NCI-H82 (cell line): ENCODE data around the gene BMPER.

ENCODE experiments used
- DNase-seq: peaks from one replicate; lab custom pipeline; 2025; lab: John Stamatoyannopoulos, UW

Gene BMPER

DNA sequence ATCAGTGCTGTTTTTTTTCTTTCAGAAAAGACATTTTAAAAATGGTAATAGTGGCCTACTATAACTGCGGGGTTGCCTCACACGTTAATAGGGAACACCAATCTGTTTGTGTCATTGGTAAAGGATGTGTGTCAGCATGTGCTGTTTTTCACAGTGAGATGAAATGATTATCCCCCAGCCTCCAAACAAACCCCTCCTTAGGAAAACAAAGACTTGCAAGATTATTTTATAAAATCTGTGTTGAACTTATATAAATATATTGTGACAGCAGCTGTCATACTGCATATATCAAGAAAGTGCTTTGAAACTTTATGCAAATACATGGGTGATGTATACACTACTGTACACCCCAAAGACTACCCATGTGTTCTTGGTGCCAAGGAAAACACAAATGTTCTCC lies 125.8 kb downstream of the BMPER start:
- no peak for DNase-seq

DNA sequence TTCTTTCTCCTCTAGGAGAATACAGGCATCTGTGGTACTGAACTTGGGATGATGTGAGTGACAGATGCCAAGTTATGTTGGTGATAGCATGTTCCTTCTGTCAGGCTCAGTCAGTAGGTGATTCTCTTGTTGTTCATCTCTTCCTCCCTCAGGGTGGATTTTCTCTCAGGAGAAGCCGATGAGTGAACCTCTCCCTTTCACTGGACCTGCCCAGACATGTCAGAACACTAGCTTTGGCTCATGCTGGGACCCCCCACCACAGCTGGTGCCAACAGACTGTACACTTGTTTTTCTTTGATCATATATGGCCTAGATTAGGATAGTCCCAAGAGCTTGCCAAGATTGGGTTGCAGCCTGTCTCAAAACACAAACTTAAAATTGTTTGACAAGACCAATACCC lies 129.4 kb downstream of the BMPER start:
- DNase-seq, result no peak

DNA sequence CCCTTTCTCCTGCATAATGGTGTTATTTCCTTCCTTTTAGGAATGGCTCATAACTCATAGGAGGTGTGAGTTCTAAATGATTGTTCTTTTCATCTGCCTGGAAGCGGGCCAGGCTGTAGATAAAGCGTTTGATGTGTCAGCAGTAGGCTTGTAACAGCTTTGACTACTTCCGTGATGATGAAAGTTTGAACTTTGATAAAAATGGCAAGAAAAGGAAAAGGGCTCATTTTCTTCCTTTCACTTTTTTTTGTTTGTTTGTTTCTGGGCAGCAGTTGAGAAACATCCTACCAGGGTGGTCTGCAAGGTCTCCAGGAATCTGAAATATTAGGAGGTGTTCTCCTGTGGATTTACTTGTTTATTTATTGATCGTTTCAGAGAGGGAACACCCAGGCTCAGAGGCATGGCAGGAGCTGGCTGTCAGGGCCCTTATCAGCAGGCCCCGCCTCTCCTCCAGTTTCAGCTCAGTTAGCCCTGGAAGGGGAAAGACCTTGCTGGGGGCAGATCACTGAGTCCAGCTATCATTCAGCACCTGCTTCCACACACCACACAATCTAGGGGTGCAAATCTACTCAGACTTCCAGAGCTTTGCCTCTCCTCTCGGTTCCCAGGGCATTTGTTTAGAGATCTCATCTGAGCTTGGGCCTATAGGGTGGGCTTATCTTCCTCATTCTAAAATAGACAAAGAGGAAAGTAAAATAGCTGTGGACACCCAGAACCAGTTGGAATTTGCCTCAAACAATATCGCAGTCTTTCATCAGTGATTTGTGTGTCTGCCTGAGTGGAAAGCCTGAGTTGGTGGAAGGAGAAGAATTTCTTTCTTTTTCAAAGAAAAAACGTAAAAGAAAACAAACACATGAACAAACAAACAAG lies 130.9 kb downstream of the BMPER start:
- DNase-seq, result no peak

DNA sequence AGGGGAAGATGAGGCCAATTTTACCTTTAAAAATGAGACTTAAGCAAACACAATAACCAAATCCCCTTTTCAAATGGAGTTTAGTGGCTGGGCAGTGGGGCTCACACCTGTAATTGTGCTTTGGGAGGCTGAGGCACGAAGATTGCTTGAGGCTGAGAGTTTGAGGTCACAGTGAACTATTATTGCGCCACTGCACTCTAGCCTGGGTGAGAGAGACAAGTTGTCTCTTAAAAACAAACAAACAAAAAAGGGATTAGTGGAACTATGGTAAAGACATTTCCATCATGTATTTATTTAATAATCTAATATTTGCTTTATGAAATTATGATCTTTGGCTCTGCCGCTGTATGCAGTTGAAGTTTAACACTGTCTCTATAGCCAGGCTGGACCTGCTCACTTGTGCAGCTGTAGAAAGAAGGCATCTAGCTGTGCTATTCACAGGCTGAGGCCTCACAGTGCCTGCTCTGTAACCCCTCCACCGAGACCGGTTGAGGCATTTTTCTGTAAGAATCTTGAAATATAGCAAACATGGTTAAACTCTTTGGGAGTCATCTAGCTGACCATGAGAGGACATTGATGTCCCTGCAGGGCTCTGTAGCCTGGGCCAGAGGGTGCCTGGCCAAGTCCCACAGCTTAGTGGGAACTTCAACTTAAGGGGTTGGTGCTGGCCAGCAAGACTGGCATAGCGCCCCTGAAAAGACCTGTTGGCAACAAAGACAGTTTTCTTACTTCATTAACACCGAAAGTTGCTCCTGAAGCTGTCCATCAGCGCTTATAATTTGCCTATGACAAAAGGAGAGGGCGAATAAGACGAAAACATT lies 131.8 kb downstream of the BMPER start:
- no peak for DNase-seq

DNA sequence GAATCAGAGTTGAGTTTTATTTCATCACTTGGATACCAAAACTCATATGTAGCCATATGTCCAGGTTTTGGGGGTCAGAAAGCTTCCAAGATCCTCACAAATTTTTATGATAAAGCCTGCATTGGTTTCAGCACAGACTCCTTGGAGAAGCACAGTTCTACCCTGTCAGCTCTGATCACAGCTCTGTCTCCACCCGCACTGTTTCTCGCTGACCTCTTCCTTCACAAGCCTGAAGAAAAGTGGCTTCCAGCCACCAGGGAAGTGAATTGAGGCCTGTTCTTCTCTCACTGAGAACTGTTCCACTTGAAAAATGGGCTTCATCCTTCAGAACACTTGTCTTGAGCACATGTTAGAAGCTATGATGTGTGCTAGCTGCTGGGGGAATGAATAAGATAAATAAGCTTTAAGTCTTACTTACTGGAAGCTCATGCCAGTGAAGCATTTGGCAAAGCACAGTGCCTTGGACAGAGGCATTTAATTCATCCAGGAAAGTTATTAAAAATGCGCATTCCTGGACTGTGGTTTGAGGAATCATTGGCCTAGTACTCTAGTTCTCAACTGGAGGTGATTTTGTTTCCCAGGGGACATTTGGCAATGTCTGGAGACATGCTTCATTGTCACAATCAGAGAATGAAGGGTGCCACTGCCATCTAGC lies 133.6 kb downstream of the BMPER start:
- DNase-seq, result no peak

DNA sequence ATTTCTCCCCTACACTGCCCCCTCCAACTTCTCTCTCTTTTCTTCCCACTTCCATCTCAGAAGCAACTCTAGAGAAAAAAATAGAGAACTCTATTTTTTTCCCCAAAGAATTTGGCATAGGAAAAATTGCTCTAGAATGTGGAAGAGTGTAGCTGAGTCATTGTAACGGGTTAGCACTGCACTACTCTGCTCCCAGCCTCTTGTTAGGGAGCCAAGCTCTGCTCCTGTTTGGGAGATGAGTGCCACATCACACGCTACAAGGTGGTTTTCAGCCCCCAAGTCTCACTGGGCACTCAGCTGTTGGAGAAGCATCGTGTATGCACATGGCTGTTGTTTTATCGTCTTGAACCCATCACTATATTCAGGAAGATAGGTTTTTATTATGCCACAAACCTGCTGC lies 136.4 kb downstream of the BMPER start:
- DNase-seq, result no peak

DNA sequence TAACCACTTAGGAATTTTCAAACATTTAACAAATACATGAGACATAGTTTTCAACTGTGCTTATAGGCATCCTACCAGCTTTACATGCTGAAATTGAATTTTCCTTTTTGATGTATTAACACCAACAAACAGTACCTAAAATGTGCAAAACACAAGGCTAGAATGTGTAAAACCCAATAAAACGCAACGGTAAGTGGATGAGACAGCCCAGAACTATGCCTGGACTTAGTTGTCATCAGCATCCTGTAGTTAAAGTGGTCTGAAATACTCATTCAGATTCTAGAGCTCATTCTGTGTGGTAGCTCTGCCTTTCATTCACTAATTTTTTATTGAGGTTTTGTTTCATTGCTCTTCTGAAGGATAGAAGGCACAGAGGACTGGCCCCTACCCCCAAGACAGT lies 137.1 kb downstream of the BMPER start:
- DNase-seq, result no peak

DNA sequence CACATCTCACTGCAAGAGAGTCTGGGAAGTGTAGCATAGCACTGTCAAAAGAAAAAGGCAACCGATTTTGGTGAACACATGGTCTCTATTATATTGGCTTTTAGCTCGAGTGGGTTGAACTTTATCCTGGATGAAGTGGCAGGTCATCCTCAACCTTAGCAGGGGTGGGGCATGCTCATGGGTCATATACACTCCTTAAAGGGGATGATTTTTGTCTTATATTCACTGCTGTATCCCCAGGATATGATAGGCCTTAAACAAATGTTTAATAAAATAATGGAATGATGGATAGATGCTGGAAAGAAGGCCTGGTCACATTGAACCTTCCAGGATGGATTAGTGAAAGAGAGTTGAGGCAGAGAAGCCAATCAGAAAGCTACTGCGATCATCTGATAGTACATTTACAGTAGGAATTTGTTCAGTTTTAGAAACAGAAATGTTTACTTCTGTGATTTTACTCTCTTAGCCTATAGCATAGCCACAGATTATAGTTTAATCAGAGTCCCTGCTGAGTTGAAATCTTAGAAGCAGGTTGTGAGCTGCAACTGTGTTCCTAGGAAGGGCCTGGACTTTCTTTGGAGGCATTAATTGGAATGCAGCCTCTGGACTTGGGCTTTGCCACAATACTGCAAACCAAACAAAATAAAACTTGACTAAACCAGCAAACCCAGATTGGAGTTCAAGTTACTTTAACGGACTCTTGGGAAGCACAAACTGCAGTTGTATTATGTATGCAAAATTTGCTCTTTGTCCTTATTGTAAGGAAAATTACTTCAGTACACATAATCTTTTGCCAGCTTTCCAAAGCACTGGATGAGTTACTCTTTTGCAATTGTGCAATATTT lies 138.3 kb downstream of the BMPER start:
- no peak for DNase-seq

DNA sequence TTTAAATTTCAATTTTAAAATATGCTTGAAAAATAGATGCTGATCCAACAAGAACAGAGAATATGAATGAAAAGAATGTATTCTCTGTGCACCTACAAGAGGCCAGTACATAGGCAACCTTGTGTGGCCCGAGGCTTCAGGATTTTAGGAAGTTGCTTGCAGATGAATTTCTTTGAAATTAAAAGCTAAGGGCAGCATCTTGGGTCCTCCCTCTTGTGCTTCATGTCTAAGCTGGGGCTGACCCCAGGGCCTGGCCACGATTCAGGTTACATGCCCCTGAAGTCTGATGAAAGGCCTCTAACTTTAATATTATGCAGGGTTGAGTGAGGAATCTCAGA lies 138.9 kb downstream of the BMPER start:
- no peak for DNase-seq

DNA sequence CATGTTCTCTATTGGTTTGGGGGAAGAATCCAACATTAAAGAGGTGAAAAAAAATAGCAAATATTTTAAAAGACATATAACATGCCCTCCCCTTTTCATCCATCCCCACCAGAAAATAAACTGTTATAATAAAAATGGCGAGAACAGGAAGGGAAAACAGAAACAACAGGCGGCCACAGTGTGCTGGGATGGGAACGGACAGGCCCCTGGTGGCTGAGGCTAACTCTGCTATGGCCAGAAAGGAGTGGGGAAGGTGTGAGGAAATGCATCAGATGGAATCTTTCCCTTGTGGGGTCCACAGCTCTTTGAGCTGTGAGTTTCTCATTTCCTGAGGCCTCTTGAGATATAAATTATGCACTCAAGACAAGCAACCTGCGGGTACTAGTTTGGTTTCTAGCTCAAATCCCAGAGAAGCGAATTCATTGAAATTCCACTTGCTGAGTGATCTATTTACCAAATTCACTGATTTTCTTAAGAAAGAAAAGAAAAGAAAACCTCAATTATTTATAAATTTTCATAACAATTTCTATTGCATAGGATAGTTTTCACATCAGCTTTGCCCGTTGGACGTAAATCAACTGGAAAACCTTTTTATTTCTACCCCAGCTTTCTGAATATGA lies 139.5 kb downstream of the BMPER start:
- no peak for DNase-seq

DNA sequence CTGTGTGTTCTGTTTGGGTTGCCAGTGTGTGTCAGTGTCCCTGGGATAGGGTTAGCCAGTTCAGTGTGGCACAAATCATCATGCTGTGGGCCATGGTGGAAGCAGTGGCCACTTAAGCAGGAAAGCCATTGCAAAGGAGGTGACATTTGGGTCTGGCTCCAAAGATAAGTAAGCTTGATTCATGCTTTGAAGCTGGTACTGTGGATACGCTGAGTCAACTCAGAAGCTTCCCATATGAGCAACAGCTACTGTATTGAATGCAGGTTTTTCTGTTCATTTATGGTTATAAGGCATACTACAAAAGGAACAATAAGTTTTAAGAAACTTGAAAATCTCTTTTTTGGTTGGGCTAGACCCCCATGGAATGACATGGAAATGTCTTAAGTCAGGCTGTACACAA lies 143.1 kb downstream of the BMPER start:
- no peak for DNase-seq

DNA sequence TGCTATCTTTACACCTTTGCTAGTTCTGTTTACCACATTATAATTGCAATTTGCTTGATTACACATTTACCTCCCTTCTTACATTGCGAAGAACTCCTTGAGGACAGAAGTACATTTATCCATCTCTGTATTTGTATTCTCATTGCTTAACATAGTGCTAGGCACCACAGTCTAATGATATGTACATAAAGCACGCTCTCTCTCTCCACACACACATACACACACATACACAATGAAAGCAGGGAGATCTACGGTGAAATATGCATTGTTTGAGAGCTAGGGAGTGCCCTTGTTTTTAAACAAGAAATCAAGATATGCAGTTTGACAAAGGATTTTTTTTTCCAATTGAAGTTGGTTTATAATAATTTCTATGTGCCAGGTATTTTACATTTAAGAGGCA lies 148.7 kb downstream of the BMPER start:
- no peak for DNase-seq

DNA sequence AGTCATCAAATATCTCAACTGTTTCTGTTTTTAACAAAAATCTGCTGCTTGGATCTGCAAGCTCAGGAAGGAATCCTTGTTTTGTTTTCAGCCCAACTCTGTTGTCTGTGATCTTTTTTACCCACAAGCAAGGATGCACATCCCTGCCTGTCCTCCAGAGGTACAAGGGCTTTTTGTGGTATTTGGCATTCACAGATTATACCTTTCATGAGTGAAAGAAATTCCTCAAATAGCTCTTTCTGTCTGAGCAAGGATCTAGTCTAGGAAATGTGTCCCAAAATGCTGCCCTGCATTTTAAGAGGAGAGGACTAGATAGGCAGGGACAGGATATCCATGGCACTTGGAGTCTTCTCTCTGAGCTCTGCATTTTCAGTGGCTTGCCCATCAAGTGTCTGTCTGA lies 151.8 kb downstream of the BMPER start:
- DNase-seq, result no peak

DNA sequence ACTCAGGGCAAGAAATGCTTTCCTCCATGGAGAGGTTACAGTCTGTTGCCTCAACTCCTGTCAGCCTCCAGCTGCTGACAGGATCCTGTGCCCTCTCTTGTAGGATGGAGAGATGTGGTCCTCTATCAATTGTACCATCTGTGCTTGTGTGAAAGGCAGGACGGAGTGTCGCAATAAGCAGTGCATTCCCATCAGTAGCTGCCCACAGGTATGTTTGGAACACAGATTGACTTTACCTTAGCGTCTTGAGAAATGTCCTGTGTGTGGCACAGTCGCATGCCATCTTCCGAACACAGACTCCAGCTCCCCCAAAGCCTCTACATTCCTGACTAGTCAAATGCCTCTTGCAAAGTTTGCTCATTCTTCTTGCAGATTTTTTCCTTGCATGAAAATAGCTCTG lies 152.6 kb downstream of the BMPER start:
- DNase-seq, result no peak

DNA sequence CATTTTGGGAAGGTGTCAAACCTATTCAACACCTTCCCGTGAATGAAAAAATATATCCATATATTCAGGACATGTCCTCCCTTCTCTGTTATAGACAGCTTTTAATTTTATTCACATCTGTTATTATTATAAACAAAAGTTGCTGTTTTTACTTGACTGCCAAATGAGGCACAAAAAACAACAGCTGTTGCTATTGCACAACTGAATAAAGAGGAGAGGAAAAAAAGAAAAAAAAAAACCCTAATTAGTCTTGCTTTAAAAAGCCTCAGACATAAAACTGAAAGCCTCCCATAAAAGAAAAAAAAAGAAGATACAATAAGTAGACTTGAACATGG lies 153.4 kb downstream of the BMPER start:
- DNase-seq, result no peak

DNA sequence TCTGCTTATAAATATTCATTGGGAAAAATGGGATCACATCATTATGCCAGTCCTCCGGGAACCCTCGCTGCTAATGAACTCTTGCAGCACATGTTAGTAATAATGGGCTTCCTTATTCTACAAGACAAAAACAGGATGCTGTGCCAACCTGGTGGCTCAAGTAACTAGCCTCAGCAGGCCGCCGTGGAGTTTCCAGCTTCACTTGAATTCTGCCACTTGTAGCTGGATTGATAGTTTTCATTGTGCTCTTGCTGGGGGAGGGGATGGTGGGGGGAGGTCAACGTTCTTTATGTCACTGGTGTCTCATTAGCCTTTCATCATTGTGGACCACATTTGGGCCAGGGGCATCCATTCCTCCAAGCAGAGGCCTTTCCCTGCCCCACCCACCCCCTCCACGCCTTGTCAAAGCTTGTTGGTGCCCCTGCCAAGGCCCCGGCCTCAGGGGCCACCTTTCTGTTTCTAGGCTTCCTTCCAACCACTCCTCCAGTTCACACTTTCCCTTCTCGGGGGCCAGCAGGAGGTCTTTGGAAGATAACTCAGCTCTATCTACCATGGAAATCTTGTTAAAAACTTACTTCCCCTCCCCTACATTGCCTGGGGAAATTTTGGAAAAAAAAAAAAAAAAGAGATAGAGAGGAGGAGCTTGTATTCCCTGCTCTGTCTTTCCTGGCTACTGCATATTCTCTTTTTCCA lies 153.9 kb downstream of the BMPER start:
- peak; percentile 41 for DNase-seq

DNA sequence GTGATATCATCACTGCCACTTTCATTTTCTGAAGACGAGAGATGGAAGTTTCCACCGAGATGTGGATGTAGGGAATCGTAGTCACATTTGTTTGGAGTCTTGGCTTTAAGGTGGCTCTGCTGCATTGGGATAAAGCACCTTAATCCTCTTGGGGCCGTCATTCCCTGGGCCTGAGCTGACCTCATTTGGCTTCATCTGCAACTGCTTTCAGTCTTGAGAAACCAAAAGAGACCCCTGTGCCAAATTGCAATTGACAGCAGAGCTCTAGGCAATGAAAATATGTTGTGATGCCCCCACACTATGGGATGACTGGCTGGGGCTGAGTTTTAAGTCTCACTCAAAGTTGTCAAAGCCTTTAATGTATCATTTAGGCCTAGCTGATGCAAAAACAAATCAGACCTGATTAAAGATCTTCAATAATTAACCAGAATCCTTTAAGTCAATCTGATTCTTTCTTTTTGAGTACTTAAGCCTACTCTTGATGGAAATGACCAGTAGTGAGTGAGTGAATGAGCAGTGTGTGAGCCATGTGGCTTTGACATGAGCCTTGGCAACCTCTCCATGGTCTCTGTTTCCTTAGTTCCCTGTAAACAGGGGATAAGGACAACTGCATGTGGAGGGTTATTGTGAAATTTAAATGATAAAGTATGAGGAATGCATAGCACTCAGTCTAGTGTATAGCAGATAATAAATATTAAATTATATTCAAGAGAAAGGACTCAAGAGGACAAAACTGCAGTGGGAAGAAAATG lies 155.0 kb downstream of the BMPER start:
- DNase-seq, result peak; percentile 88

DNA sequence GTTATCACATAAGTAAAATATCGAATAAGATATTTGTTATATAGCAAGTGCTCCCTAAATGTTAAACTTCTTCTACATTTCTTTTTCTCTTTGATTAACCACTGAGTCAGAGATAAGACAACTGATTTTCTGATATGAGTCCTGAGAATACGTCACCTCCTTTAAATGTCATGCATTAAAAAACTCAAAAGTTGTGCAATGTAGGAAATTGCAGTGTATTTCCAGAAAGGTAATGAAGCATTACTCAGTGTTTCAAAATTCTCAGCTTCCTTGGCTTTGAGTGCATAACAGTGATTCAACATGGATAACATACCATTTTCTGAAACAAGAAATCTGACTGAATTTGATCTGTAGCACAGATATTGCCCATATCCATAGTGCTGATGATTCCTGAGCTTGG lies 155.8 kb downstream of the BMPER start:
- DNase-seq, result no peak

DNA sequence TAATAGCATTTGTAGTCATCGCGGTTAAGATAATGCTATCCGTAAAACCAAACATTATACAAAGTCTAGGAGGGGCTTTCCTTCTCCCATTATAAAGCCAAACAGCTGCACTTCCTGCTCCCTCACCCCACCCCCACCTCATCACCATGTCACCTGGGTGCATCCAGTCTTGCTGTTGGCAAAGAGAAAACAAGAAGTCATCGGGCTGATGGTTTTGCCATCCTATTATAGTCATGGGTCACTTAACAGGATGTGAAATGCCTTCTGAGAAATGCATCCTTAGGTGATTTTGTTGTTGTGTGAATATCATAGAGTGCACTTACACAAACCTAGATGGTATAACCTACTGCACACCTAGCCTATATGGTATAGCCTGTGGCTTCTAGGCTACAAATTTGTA lies 157.0 kb downstream of the BMPER start:
- peak; percentile 3 for DNase-seq

DNA sequence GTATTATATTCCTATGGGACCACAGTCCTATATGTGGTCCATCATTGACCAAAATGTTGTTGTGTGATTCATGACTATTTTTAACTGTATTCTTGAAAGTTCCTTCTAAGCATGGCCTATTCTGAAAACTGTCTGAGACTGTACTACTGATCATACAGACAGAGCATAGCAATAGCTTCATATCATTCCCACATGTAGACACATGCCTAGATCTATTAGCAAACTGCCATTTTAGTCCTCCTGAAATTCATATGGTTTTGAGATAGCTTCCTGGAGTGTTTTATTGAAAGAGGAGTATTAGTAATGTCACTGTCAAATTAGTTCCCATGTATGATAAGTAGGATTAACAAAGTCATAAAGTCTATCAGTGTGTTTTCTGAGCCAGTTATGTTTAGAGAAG lies 157.5 kb downstream of the BMPER start:
- DNase-seq, result no peak
